AG09309 (cell line): ENCODE results near the gene LRRC42.

Experiments
- DNase-seq: peaks from one replicate; pipeline ENCODE4 v3.0.0-alpha.2; 2010; ENCODE audit warnings: low read depth
- H3K4me3 ChIP-seq: 2 replicates; pipeline ENCODE4 v1.5.1; 2011; ENCODE audit warnings: mild to moderate bottlenecking, low read depth, low read length, moderate library complexity; ENCODE audit not compliant: control insufficient read depth
- CTCF ChIP-seq: IDR thresholded peaks from 2 replicates; pipeline ENCODE4 v1.5.1; 2011; ENCODE audit warnings: mild to moderate bottlenecking, low read depth, low read length, inconsistent platforms; ENCODE audit not compliant: insufficient read depth, control insufficient read depth; ENCODE audit errors: missing control alignments

Gene LRRC42

GRCh38 chr1:53945183-53945432 is 1.0 kb upstream of the LRRC42 start:
- TF ChIP-seq CTCF = no peak
- H3K4me3 ChIP-seq = peak overlapping the region; percentile 88
- DNase-seq = no peak

GRCh38 chr1:53945433-53946251 is 508 bp upstream of the LRRC42 start, which contains the start of gene IFT25:
TSS of gene IFT25 (minus strand) at chr1:53945699. CDS start at chr1:53940082, 5,617 bp downstream.
- TF ChIP-seq CTCF = no peak
- peak; percentile 71 for DNase-seq
- H3K4me3 ChIP-seq = peak within 1 kb of the TSS; percentile 88

GRCh38 chr1:53947172-53947907 is 1.2 kb downstream of the LRRC42 start:
- no peak for DNase-seq
- TF ChIP-seq CTCF = no peak
- peak overlapping the region; percentile 88 for H3K4me3 ChIP-seq

- TF ChIP-seq CTCF = no peak
- DNase-seq = no peak
- no peak overlapping the region for H3K4me3 ChIP-seq
Measured at GRCh38 chr1:53948291-53948690, 2.1 kb downstream of the LRRC42 start.

GRCh38 chr1:53949023-53949990 is 3.2 kb downstream of the LRRC42 start:
- H3K4me3 ChIP-seq = no peak overlapping the region
- peak; percentile 66 for TF ChIP-seq CTCF
- no peak for DNase-seq

- DNase-seq = no peak
- H3K4me3 ChIP-seq = no peak overlapping the region
- no peak for TF ChIP-seq CTCF
Measured at GRCh38 chr1:53951697-53952096, 5.5 kb downstream of the LRRC42 start.
